ENCODE measurements around the gene DIP2C.
"Not testable (repeated sequence)": the region's sequence is repeated elsewhere in the genome, so short reads cannot be mapped to it uniquely, and the experiment has no call there.

DIP2C gene

DNA sequence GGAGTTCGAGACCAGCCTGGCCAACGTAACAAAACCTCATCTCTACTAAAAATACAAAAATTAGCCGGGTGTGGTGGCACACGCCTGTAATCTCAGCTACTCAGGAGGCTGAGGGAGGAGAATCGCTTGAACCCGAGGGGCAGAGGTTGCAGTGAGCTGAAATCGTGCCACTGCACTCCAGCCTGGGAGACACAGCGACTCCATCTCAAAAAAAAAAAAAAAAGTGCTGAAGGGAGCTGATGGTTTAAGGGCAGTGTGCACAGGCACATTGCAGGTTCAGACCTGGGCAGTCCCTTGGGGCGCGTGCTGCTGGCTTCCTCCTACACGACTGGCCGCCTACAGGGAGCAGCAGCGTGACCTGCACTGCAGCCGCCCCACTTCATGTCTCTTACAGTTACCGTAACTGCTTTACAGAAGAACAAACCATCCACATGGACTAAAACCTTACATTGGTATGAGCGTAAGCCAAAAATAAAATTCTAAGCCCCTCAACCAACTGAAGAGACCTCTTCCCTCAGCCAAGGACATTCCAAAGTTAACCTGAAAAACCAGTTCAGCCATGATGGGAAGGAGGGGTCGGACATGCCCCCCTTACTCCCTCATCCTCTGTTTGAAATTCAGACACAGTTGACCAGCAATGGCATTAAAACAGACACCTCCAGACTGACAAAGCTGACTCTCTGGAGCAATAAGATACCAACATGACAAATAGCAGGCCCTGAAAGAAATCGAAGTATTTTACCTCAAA, 292.0 kb downstream of the DIP2C start:
- Mint-ChIP-seq H3K27me3 (no peaks in the 10 kb centered on the region), H3K9me3 (no peaks in the 10 kb centered on the region), H3K27ac (no peak overlapping the region), H3K36me3 (no peaks in the 10 kb centered on the region), H3K4me3 (no peak overlapping the region), H3K4me1 (peaks cover 3% of the 10 kb centered on the region)

DNA sequence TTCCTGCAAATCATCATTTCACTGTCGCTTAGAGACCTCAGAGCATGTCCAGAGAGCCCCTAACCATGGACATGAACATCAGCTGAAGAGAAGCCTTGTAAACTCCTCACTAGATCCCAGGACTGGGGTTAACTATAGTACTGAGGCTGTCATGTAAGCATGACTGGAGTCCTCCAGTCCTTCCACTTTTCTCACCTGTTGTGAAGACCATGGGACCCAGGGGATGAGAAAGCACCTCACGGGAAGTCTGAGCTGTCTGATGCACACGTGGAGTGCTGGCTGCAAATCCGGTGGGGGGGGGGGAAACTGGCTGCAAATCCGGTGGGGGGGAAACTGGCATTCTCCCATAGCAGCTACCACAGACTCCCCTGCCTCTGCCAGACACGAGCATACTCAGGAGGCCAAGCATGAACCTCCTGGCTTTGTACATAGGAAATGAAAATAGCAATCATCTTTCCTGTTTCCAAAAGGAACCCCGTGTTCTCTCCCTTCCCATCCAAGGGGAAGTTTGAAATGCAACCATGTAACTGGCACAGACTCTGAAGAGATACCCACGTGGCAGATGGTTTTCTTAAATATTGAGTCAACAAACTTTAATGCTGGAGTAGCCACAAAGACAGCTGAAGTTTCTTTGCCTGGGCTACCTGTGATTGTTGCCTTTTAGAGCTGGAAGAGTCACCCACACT, 292.8 kb downstream of the DIP2C start:
- Mint-ChIP-seq H3K4me3 (no peak overlapping the region), H3K27ac (no peak overlapping the region), H3K9me3 (no peaks in the 10 kb centered on the region), H3K27me3 (no peaks in the 10 kb centered on the region), H3K36me3 (no peaks in the 10 kb centered on the region), H3K4me1 (peaks cover 3% of the 10 kb centered on the region)

DNA sequence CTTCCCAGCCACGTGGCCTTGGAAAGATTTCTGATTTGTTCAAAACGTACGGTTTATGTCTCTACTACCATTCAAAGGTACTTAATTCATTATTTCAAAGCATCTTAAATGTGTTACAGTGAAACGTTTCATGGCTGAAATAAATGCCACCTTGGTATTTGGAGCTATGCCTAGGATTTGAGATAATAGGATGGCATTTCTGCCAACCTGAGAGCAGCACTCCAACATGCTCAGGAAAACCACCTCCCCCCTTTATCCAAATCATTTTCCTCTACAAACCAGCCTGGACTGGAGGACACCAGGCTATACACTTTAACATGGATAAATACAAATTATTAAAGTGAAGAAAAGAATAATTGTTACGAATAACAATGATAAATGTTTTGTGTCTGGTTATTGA, 293.4 kb downstream of the DIP2C start:
- Mint-ChIP-seq H3K36me3 (no peaks in the 10 kb centered on the region), H3K4me3 (no peak overlapping the region), H3K27me3 (no peaks in the 10 kb centered on the region), H3K9me3 (no peaks in the 10 kb centered on the region), H3K27ac (no peak overlapping the region), H3K4me1 (peaks cover 3% of the 10 kb centered on the region)

DNA sequence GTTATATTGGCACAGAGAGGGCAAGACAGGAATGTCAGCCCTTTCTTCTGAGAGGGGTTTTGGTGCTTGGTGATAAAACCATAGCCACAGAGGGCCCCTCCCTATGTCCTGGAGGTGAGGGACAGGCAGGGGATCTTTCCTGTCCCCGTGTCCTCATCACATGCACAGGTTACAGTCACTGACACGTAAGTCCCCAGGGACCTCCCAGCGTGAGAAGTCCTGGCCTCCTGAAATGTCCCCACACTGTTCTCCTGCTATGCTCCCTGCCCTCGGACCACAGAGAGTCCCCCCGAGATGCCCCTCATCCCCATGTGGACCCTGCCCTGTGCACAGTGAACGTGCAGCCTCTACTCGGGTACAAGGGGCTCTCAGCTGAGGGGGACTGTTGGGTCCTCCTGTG, 293.8 kb downstream of the DIP2C start:
- H3K4me1 Mint-ChIP-seq, result peaks cover 3% of the 10 kb centered on the region
- no peaks in the 10 kb centered on the region for H3K9me3 Mint-ChIP-seq
- H3K4me3 Mint-ChIP-seq, result no peak overlapping the region
- no peaks in the 10 kb centered on the region for H3K36me3 Mint-ChIP-seq
- H3K27ac Mint-ChIP-seq, result no peak overlapping the region
- no peaks in the 10 kb centered on the region for H3K27me3 Mint-ChIP-seq

DNA sequence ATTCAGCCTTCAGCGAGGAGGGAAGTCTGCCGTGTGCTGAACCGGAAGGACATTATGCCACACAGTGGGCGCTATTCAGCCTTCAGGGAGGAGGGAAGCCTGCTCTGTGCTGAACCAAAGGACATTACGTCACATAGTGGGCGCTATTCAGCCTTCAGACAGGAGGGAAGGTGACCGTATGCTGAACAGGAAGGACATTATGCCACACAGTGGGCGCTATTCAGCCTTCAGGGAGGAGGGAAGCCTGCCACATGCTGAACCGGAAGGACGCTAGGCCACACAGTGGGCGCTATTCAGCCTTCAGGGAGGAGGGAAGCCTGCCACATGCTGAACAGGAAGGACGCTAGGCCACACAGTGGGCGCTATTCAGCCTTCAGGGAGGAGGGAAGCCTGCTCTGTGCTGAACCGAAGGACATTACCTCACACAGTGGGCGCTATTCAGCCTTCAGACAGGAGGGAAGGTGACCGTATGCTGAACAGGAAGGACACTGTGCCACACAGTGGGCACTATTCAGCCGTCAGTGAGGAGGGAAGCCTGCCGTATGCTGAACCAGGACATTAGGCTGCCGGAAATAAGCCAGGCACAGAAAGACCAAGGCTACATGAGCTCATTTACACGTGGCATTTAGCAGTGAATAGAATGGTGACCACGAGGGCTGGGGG, 294.9 kb downstream of the DIP2C start:
- H3K4me3 Mint-ChIP-seq, H3K4me1 Mint-ChIP-seq, H3K27me3 Mint-ChIP-seq, H3K27ac Mint-ChIP-seq, H3K36me3 Mint-ChIP-seq, H3K9me3 Mint-ChIP-seq: not testable (repeated sequence)

DNA sequence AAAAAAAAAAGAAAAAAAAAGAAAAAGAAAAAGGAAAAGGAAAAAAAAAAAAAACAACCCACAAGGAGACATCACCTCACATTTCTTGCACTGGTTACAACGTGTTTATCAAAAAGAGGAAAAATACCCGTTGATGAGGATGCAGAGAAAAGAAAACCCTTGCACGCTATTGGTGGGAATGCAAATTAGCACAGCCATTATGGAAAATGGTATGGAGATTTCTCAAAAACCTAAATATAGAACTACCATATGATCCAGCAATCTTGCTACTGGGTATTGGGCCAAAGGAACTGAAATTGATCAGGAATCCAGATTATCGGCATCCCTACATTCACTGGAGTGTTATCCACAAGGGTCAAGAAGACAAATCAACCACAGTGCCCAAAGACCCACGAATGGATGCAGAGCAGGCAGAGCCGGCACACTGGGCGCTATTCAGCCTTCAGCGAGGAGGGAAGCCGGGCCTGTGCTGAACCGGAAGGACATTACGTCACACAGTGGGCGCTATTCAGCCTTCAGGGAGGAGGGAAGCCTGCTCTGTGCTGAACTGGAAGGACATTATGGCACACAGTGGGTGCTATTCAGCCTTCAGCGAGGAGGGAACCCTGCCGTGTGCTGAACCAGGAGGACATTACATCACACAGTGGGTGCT, 295.6 kb downstream of the DIP2C start:
- no peaks in the 10 kb centered on the region for H3K9me3 Mint-ChIP-seq
- no peaks in the 10 kb centered on the region for H3K27me3 Mint-ChIP-seq
- H3K4me3 Mint-ChIP-seq, result no peak overlapping the region
- H3K36me3 Mint-ChIP-seq, result no peaks in the 10 kb centered on the region
- no peak overlapping the region for H3K27ac Mint-ChIP-seq
- H3K4me1 Mint-ChIP-seq, result peaks cover 3% of the 10 kb centered on the region

DNA sequence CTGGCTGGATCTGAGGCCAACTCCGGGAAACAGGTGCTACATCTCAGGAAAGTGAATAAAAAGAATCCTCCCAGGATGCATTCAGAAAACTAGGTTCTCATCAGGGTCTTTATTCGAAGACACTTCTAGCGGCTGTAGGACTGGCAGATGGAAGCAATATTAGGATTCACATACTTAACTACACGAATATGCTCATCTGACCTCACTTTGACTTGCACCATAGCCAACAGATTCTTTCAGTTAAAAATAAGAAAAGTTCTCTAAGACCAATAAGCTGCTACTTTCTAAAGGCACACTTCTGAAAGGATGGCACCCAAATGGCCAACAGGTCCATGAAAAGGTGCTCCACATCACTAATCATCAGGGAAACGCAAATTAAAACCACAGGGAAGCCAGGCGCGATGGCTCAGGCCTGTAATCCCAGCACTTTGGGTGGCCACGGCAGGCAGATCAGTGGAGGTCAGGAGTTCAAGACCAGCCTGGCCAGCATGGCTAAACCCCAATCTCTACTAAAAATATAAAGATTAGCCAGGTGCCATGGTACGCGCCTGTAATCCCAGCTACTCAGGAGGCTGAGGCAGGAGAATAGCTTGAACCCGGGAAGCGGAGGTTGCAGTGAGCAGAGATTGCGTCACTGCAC, 296.2 kb downstream of the DIP2C start:
- peaks cover 3% of the 10 kb centered on the region for H3K4me1 Mint-ChIP-seq
- H3K36me3 Mint-ChIP-seq, result no peaks in the 10 kb centered on the region
- no peaks in the 10 kb centered on the region for H3K9me3 Mint-ChIP-seq
- H3K27ac Mint-ChIP-seq, result no peak overlapping the region
- H3K4me3 Mint-ChIP-seq, result no peak overlapping the region
- no peaks in the 10 kb centered on the region for H3K27me3 Mint-ChIP-seq

DNA sequence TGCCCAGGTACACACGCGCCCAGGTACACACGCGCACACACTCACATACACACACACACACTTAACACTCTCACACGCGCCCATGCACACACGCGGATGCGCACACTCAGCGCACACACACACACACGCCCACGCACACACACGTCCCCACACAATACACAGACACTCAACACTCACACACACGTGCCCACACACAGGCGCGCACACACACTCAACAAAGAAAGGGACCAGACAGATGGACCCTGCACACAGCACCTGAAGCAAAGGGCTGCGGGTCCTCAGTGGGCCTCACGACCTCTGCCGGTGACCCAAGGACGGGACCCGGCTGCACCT, 296.8 kb downstream of the DIP2C start:
- Mint-ChIP-seq H3K27me3 (no peaks in the 10 kb centered on the region), H3K27ac (no peak overlapping the region), H3K36me3 (no peaks in the 10 kb centered on the region), H3K4me1 (peaks cover 3% of the 10 kb centered on the region), H3K9me3 (no peaks in the 10 kb centered on the region), H3K4me3 (no peak overlapping the region)

DNA sequence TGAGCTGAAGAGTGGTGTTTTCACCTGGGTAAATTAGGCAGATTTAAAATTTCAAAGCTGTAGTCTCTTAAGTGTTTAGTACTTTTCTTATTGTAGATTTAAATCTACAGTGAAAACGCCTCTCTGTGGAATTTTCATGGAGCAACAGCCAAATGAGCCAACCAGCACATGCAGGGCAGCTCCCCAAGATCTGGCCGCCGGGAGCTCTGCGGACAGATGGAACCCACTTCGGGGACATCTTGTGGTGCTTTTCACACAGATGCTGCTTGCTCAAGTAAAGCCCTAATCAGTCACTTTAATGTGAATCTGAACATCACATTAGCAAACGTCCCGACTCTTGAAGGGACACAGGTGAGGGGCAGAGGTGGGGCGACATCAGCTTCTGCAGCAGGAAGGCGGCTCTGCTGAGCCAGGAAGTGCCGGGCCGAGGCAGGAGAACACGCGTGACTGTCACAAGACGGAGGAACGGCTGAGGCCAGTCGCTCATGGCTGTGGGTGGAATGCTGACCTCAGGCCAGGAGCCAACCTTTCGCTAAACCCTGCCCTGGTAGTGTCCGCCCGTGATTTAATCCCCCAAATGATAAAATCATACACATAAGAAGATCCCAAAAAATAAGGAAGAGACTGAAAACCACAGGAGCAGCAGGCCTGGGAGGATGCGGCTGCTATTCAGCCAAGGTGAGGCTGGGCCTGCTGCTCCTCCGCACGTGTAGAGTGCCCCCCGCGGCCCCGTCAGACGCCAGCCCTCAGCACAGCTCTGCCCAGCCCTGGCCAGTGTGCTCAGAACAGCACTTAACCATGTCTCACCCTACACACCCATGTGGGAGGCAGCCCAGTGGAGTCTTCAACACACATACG, 297.4 kb downstream of the DIP2C start:
- Mint-ChIP-seq H3K36me3 (no peaks in the 10 kb centered on the region), H3K4me1 (peaks cover 3% of the 10 kb centered on the region), H3K9me3 (no peaks in the 10 kb centered on the region), H3K4me3 (no peak overlapping the region), H3K27ac (no peak overlapping the region), H3K27me3 (no peaks in the 10 kb centered on the region)

DNA sequence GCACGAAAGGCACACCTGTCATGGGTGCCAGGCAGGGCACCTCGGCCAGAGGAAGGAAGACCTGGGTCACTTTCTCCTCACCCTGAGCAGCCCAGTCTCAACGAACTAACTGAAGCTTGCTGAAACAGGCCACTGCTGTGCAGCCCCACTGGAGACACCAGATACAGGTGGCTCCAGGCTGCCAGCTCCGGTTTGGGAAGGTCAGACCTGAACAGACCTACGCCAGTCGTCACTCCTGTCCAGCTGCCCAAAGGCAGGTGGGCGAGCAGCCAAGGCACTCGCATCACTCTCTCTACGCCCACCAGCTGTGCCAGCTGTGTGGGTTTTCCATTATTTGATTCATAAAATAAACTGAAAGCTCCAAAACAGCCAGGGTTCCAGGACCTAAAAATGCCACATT, 298.2 kb downstream of the DIP2C start:
- no peaks in the 10 kb centered on the region for H3K27me3 Mint-ChIP-seq
- H3K36me3 Mint-ChIP-seq, result no peaks in the 10 kb centered on the region
- peaks cover 3% of the 10 kb centered on the region for H3K4me1 Mint-ChIP-seq
- no peak overlapping the region for H3K4me3 Mint-ChIP-seq
- no peaks in the 10 kb centered on the region for H3K9me3 Mint-ChIP-seq
- no peak overlapping the region for H3K27ac Mint-ChIP-seq

DNA sequence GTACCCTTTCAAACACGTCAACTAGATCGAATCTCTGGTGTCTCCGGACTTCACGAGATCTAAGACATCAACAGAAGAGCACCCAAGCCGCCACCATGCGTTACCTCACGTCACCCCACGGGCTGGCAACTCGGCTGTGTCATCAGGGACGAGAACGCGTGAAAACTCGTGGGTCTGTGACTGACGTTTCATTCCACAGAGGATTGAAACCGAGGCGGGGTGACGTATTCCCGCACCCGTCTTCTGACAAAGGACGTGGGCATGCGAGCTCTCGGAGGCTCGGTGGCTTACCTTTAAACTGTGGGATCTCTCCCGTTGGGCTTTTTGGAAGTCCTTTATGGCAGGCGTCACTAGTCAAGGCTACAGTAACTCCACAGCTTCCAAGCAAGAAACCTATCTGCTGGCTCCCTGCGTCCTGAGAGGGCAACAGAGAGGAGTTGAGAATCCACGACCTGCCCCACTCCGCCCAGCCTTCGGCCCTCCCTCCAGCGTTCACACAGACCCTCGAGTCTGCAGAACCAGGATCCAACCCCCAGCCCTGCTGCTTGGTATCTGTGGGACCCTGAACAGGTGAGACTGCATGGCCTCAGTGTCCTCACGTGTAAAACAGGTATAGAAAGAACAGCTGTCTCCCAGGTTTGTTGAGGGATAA, 298.9 kb downstream of the DIP2C start:
- peaks cover 3% of the 10 kb centered on the region for H3K4me1 Mint-ChIP-seq
- H3K36me3 Mint-ChIP-seq, result no peaks in the 10 kb centered on the region
- H3K27ac Mint-ChIP-seq, result no peak overlapping the region
- no peaks in the 10 kb centered on the region for H3K27me3 Mint-ChIP-seq
- H3K4me3 Mint-ChIP-seq, result no peak overlapping the region
- no peaks in the 10 kb centered on the region for H3K9me3 Mint-ChIP-seq

DNA sequence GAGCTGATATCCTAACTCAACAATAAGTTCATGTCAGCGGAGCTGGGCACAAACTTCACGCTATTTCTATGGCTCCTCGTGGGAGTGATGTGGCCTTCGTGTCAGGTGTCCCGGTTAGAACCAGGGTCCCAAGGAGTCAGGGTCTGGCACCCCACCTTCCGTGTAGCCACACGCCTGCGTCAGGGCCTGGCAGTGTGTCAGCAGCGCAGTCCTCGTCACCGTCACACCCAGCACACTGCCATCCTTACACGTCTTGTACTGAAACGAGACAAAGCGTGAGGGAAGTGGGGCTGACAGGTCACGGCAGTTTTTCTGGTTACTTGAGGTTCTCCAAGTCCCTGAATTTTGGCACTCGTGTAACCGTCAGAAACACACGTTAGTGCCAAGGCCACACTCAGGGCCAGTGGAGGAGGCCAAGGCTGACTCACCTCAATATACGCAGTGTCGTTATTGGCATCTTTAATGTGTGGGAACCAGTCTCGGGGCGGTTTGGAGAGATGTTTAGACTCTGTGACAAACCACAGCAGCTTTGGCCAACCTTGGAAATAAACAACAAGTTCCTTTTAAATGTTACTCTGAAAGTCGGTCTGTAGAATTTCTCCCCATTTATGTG, 299.5 kb downstream of the DIP2C start:
- peaks cover 3% of the 10 kb centered on the region for H3K4me1 Mint-ChIP-seq
- no peak overlapping the region for H3K4me3 Mint-ChIP-seq
- no peaks in the 10 kb centered on the region for H3K9me3 Mint-ChIP-seq
- H3K36me3 Mint-ChIP-seq, result no peaks in the 10 kb centered on the region
- no peaks in the 10 kb centered on the region for H3K27me3 Mint-ChIP-seq
- no peak overlapping the region for H3K27ac Mint-ChIP-seq

DNA sequence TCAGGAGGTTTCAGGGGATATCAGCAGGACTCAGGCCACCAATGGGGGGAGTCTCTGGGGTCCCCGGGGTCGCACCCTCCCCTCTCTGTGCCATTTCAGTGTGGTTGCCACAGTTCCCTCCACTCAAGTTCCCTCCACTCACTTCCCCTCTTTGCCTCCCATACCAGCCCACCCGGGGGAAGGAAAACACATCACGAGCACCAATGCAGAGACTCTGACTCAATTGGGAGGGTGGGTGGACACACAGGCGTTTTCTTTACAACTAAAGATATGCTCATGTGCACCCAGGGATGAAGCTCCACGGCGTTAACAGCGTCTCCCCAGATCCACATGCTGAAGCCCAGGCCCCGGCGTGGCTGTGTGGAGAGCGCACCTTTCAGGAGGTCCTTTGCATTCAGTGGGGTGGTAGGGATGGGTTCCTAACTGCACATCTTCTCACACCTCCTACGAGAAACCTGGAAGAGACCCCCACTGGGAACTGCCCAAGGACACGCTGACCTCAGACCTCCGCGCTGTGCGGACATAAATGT, 300.1 kb downstream of the DIP2C start:
- no peak overlapping the region for H3K4me3 Mint-ChIP-seq
- no peaks in the 10 kb centered on the region for H3K36me3 Mint-ChIP-seq
- H3K27me3 Mint-ChIP-seq, result no peaks in the 10 kb centered on the region
- H3K4me1 Mint-ChIP-seq, result peaks cover 3% of the 10 kb centered on the region
- H3K9me3 Mint-ChIP-seq, result no peaks in the 10 kb centered on the region
- H3K27ac Mint-ChIP-seq, result no peak overlapping the region

DNA sequence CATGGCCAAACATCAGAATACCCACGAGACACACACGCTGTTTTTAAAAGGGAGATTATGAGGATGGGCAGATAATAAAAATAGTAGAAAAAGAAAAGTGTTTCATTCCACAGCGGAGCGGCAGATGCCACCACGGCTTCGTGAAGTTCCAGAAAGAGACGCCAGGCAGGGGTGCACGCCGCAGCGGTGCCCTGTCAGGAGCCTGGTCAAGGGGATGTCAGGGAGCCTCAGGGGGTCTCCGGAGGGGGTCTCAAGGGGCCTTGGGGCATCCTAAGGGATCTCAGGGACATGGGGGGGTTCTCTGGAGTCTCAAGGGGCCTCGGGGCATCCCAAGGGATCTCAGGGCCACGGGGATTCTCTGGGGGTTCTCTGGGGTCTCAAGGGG, 300.8 kb downstream of the DIP2C start:
- no peak overlapping the region for H3K27ac Mint-ChIP-seq
- no peak overlapping the region for H3K4me3 Mint-ChIP-seq
- no peaks in the 10 kb centered on the region for H3K9me3 Mint-ChIP-seq
- H3K4me1 Mint-ChIP-seq, result peaks cover 3% of the 10 kb centered on the region
- H3K27me3 Mint-ChIP-seq, result no peaks in the 10 kb centered on the region
- H3K36me3 Mint-ChIP-seq, result no peaks in the 10 kb centered on the region

Measured in activated naive CD4-positive, alpha-beta T cell treated with anti-CD3 and anti-CD28 coated beads, Interleukin-2, amount 50 U/mL, for 24 hours (primary cell).